Measurements from ENCODE around the gene CARHSP1.
A peak's percentile ranks its signal among the peaks of the same experiment; 100 is the strongest.
"Not testable (repeated sequence)": the region's sequence is repeated elsewhere in the genome, so short reads cannot be mapped to it uniquely, and the experiment has no call there.

CARHSP1 gene

GRCh38 chr16:8814095-8814806, 54.6 kb downstream of the CARHSP1 start:
- Histone ChIP-seq H3K36me3 (peaks cover 79 to 100% (median 100%) of the 10 kb centered on the region in 11 experiments), H4K20me1 (peaks cover 0 to 98% (median 42%) of the 10 kb centered on the region in 11 experiments; a peak in 19 of 22 replicates), H3K9me3 (replicated peaks in 1 of 11) (no peaks in the 10 kb centered on the region), H3K4me2 (no peak overlapping the region), H3K27ac (no peak overlapping the region), H3K4me3 (no peak overlapping the region), H3K9ac (no peak overlapping the region), H3K27me3 (no peaks in the 10 kb centered on the region), H3K4me1 (peaks cover 23 to 36% (median 30%) of the 10 kb centered on the region in 10 experiments)
- no peak for TF ChIP-seq Cebpa-rat (IDR thresholded peaks at IDR 0.05)

- Histone ChIP-seq H3K27me3 (no peaks in the 10 kb centered on the region), H3K9me3 (replicated peaks in 1 of 11) (no peaks in the 10 kb centered on the region), H3K4me2 (no peak overlapping the region), H3K4me1 (peaks cover 8 to 20% (median 15%) of the 10 kb centered on the region in 10 experiments), H3K27ac (no peak overlapping the region), H4K20me1 (peaks cover 4 to 98% (median 47%) of the 10 kb centered on the region in 11 experiments; a peak in 19 of 22 replicates), H3K4me3 (no peak overlapping the region), H3K9ac (no peak overlapping the region), H3K36me3 (peaks cover 90 to 100% (median 100%) of the 10 kb centered on the region in 11 experiments)
- TF ChIP-seq Cebpa-rat (IDR thresholded peaks at IDR 0.05), result no peak
These were observed 56.5 kb downstream of the CARHSP1 start for GRCh38 chr16:8812162-8812843.

- no peak for TF ChIP-seq Cebpa-rat (IDR thresholded peaks at IDR 0.05)
- Histone ChIP-seq H3K27ac (no peak overlapping the region), H3K9ac (peak overlapping the region in 1 of 11 experiments; percentile 13; a peak in 1 of 22 replicates), H3K4me2 (no peak overlapping the region), H3K27me3 (no peaks in the 10 kb centered on the region), H3K4me3 (no peak overlapping the region), H3K4me1 (no peaks in the 10 kb centered on the region), H3K36me3 (peaks cover 100% of the 10 kb centered on the region in 11 experiments), H4K20me1 (peaks cover 16 to 100% (median 70%) of the 10 kb centered on the region in 11 experiments; a peak in 21 of 22 replicates), H3K9me3 (replicated peaks in 1 of 11) (no peaks in the 10 kb centered on the region)
These were observed 60.0 kb downstream of the CARHSP1 start for GRCh38 chr16:8808613-8809353.

- Histone ChIP-seq H4K20me1 (peaks cover 16 to 100% (median 71%) of the 10 kb centered on the region in 11 experiments; a peak in 21 of 22 replicates), H3K27ac (no peak overlapping the region), H3K9me3 (replicated peaks in 1 of 11) (no peaks in the 10 kb centered on the region), H3K27me3 (no peaks in the 10 kb centered on the region), H3K4me1 (no peaks in the 10 kb centered on the region), H3K4me3 (no peak overlapping the region), H3K4me2 (no peak overlapping the region), H3K36me3 (peaks cover 100% of the 10 kb centered on the region in 11 experiments), H3K9ac (peak overlapping the region in 1 of 11 experiments; percentile 13; a peak in 1 of 22 replicates)
- no peak for TF ChIP-seq Cebpa-rat (IDR thresholded peaks at IDR 0.05)
These were observed 60.8 kb downstream of the CARHSP1 start for GRCh38 chr16:8808009-8808408.

GRCh38 chr16:8807189-8807588, 61.6 kb downstream of the CARHSP1 start:
- Histone ChIP-seq H3K9me3 (replicated peaks in 1 of 11) (no peaks in the 10 kb centered on the region), H3K36me3 (peaks cover 100% of the 10 kb centered on the region in 11 experiments), H3K27ac (no peak overlapping the region), H3K4me1 (no peaks in the 10 kb centered on the region), H3K27me3 (no peaks in the 10 kb centered on the region), H3K9ac (no peak overlapping the region), H3K4me3 (no peak overlapping the region), H4K20me1 (peaks cover 16 to 100% (median 79%) of the 10 kb centered on the region in 11 experiments; a peak in 21 of 22 replicates), H3K4me2 (no peak overlapping the region)
- TF ChIP-seq Cebpa-rat (IDR thresholded peaks at IDR 0.05), result no peak

GRCh38 chr16:8806272-8806983, 62.4 kb downstream of the CARHSP1 start:
- peaks cover 17 to 100% (median 87%) of the 10 kb centered on the region in 11 experiments; a peak in 21 of 22 replicates for H4K20me1 ChIP-seq
- peaks cover 100% of the 10 kb centered on the region in 11 experiments for H3K36me3 ChIP-seq
- H3K4me2 ChIP-seq, result no peak overlapping the region
- no peak overlapping the region for H3K9ac ChIP-seq
- H3K27ac ChIP-seq, result no peak overlapping the region
- H3K4me3 ChIP-seq, result no peak overlapping the region
- no peak for TF ChIP-seq Cebpa-rat (IDR thresholded peaks at IDR 0.05)
- H3K9me3 ChIP-seq (replicated peaks in 1 of 11), result no peaks in the 10 kb centered on the region
- H3K27me3 ChIP-seq, result no peaks in the 10 kb centered on the region
- H3K4me1 ChIP-seq, result no peaks in the 10 kb centered on the region

GRCh38 chr16:8804313-8804712, 64.5 kb downstream of the CARHSP1 start:
- no peaks in the 10 kb centered on the region for H3K9me3 ChIP-seq (replicated peaks in 1 of 11)
- no peak overlapping the region for H3K4me2 ChIP-seq
- peaks cover 22 to 100% (median 100%) of the 10 kb centered on the region in 11 experiments; a peak in 21 of 22 replicates for H4K20me1 ChIP-seq
- no peak overlapping the region for H3K9ac ChIP-seq
- H3K36me3 ChIP-seq, result peaks cover 89 to 100% (median 98%) of the 10 kb centered on the region in 11 experiments
- no peak for TF ChIP-seq Cebpa-rat (IDR thresholded peaks at IDR 0.05)
- H3K27me3 ChIP-seq, result no peaks in the 10 kb centered on the region
- no peak overlapping the region for H3K4me3 ChIP-seq
- no peak overlapping the region for H3K27ac ChIP-seq
- peaks cover 8 to 16% (median 11%) of the 10 kb centered on the region in 10 experiments for H3K4me1 ChIP-seq

GRCh38 chr16:8803733-8804132, 65.1 kb downstream of the CARHSP1 start:
- H3K27ac ChIP-seq; H3K27me3 ChIP-seq; H3K4me2 ChIP-seq; H3K9ac ChIP-seq; H3K4me3 ChIP-seq; H3K9me3 ChIP-seq (replicated peaks in 1 of 11): not testable (repeated sequence)
- H3K4me1 ChIP-seq, result peaks cover 14 to 22% (median 17%) of the 10 kb centered on the region in 10 experiments
- H4K20me1 ChIP-seq, result peaks cover 22 to 100% (median 100%) of the 10 kb centered on the region in 11 experiments; a peak in 21 of 22 replicates
- H3K36me3 ChIP-seq, result peaks cover 83 to 99% (median 93%) of the 10 kb centered on the region in 11 experiments

Measured in BLaER1 treated with 17β-estradiol and CSF1 and Interleukin-3, amounts not matched to agents 10 nM and 100 nM (cell line).